ENCODE data around the gene AP1S1.

DNA sequence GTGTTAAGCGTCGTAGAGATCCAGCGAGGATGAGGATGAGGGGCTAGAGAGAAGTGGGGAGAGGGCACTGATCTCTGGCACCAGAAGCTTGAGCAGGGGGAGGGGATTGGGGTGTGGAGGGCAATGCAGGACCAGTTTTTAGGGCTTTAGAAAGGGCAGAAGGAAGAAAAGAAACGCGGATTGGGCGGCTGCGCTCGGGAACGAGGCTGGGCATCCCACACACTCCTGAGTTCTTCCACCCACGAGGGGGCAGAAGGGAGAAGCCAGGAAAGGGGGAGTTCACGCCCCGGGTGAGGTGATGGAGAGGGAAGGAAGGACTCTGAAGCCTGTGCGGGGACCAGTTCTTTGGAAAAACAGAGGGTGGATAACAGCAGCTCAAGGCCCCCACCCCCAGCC, 17.2 kb downstream of the AP1S1 start:
- TF ChIP-seq EP300 (IDR thresholded peaks at IDR 0.05) (no peak), POLR2AphosphoS5 (IDR thresholded peaks at IDR 0.05) (no peak)
- TF ChIP-seq, protein P1, sequence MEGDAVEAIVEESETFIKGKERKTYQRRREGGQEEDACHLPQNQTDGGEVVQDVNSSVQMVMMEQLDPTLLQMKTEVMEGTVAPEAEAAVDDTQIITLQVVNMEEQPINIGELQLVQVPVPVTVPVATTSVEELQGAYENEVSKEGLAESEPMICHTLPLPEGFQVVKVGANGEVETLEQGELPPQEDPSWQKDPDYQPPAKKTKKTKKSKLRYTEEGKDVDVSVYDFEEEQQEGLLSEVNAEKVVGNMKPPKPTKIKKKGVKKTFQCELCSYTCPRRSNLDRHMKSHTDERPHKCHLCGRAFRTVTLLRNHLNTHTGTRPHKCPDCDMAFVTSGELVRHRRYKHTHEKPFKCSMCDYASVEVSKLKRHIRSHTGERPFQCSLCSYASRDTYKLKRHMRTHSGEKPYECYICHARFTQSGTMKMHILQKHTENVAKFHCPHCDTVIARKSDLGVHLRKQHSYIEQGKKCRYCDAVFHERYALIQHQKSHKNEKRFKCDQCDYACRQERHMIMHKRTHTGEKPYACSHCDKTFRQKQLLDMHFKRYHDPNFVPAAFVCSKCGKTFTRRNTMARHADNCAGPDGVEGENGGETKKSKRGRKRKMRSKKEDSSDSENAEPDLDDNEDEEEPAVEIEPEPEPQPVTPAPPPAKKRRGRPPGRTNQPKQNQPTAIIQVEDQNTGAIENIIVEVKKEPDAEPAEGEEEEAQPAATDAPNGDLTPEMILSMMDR (IDR thresholded peaks at IDR 0.05): no peak
